PC-9 (cell line): ENCODE measurements around the gene GREB1L. TPM values are rescaled to one million over a fixed set of nuclear protein-coding genes. Genes with fewer than 3 reads are reported as not detected.
"Not testable (repeated sequence)": the region's sequence is repeated elsewhere in the genome, so short reads cannot be mapped to it uniquely, and the experiment has no call there.

Experiments
- BruUV-seq: library from RNA; stranded (reverse); fragments of 400-500 nt; replicated peaks from 2 replicates; lab custom pipeline; 2021; lab: Mats Ljungman, UMichigan
- CTCF ChIA-PET: fragments of 300-600 bp; sonication (Branson Sonifier 250); formaldehyde crosslinking; loops from one replicate; lab custom pipeline; 2022; ENCODE audit warnings: antibody characterized with exemption; lab: Charles Lee
- POLR2A ChIA-PET: fragments of 300-600 bp; sonication (Branson Sonifier 250); formaldehyde crosslinking; loops from one replicate; lab custom pipeline; 2022; ENCODE audit warnings: antibody characterized with exemption; ENCODE audit not compliant: unreplicated experiment; lab: Charles Lee
- DNase-seq, 2 experiments: peaks; one replicate each; pipeline versions ENCODE4 v3.0.0 to v3.0.0-alpha.2; 2015 to 2022; ENCODE audit warnings: mixed read lengths in 1 of 2
- H2AFZ ChIP-seq: fragments of 200-600 bp; sonication (generic); 2 replicates; pipeline ENCODE4 v1.8.1; 2017; ENCODE audit warnings: antibody characterized with exemption
- H3F3A ChIP-seq: fragments of 200-600 bp; sonication (generic); 2 replicates; pipeline ENCODE4 v1.8.1; 2017; ENCODE audit warnings: antibody characterized with exemption, mild to moderate bottlenecking, low read depth; ENCODE audit not compliant: insufficient read depth
- H3K27ac ChIP-seq: fragments of 200-600 bp; sonication (generic); 2 replicates; pipeline ENCODE4 v1.6.1; 2016; ENCODE audit warnings: mixed run types
- H3K27me3 ChIP-seq: fragments of 200-600 bp; sonication (generic); 2 replicates; pipeline ENCODE4 v1.6.1; 2016; ENCODE audit warnings: low read depth, mixed run types; ENCODE audit not compliant: insufficient read depth
- H3K36me3 ChIP-seq: fragments of 200-600 bp; sonication (generic); 2 replicates; pipeline ENCODE4 v1.6.1; 2016; ENCODE audit warnings: low read depth, mixed run types
- H3K4me1 ChIP-seq: fragments of 200-600 bp; sonication (generic); replicated peaks from 2 replicates; pipeline ENCODE4 v1.6.1; 2016; ENCODE audit warnings: mixed run types; ENCODE audit not compliant: insufficient read depth
- H3K4me2 ChIP-seq: fragments of 200-600 bp; sonication (generic); 2 replicates; pipeline ENCODE4 v1.6.1; 2017; ENCODE audit warnings: mixed run types
- H3K4me3 ChIP-seq: fragments of 200-600 bp; sonication (generic); 2 replicates; pipeline ENCODE4 v1.6.1; 2016; ENCODE audit warnings: mixed run types
- H3K79me2 ChIP-seq: fragments of 200-600 bp; sonication (generic); 2 replicates; pipeline ENCODE4 v1.6.1; 2017; ENCODE audit warnings: low read depth, mixed run types
- H3K9me2 ChIP-seq: fragments of 200-600 bp; sonication (generic); 2 replicates; pipeline ENCODE4 v1.8.1; 2017; ENCODE audit warnings: mild to moderate bottlenecking; ENCODE audit not compliant: insufficient read depth
- H3K9me3 ChIP-seq: fragments of 200-600 bp; sonication (generic); 2 replicates; pipeline ENCODE4 v1.8.1; 2016; ENCODE audit warnings: low read depth; ENCODE audit not compliant: insufficient read depth
- H4K20me1 ChIP-seq: fragments of 200-600 bp; sonication (generic); 2 replicates; pipeline ENCODE4 v1.8.1; 2017; ENCODE audit not compliant: insufficient read depth
- CTCF ChIP-seq: fragments of 200-600 bp; sonication (generic); conservative IDR thresholded peaks from 2 replicates; pipeline ENCODE4 v1.6.1; 2017; ENCODE audit warnings: mixed run types, antibody characterized with exemption, mild to moderate bottlenecking, moderate library complexity
- EZH2 ChIP-seq: fragments of 200-600 bp; sonication (generic); IDR thresholded peaks from 2 replicates; pipeline ENCODE4 v1.8.0; 2017; ENCODE audit warnings: antibody characterized with exemption, low read depth
- intact Hi-C: fragments of 100-400 bp; cut with micrococcal nuclease; formaldehyde crosslinking; loops from one replicate; pipeline ENCODE4 v1.10.0; 2022; ENCODE audit not compliant: unreplicated experiment
- total RNA-seq: library from RNA; stranded (reverse); gene quantifications from 2 replicates; pipeline ENCODE4 v1.2.3, GENCODE V29; 2021

GREB1L gene
- total RNA-seq, 1 experiment from 2014 or later = 6.0 TPM

- CTCF ChIA-PET = no interaction called here
- no TSS peak for BruUV-seq
- Histone ChIP-seq H3K4me1 (no peaks in the 10 kb centered on the region), H3K27ac (no peak overlapping the region), H3K27me3 (no peaks in the 10 kb centered on the region), H3K4me2 (no peak overlapping the region), H2AFZ (no peak overlapping the region), H4K20me1 (no peaks in the 10 kb centered on the region), H3K79me2 (no peaks in the 10 kb centered on the region), H3F3A (no peaks in the 10 kb centered on the region), H3K9me3 (no peaks in the 10 kb centered on the region), H3K36me3 (no peaks in the 10 kb centered on the region), H3K9me2 (no peaks in the 10 kb centered on the region), H3K4me3 (no peak overlapping the region)
- TF ChIP-seq CTCF = no peak
- no peak for TF ChIP-seq EZH2
- no peak for DNase-seq
- POLR2A ChIA-PET = no interaction called here
- intact Hi-C loops = no loop called here
Observed at GRCh38 chr18:21364471-21364870, 122.4 kb downstream of the GREB1L start.

DNA sequence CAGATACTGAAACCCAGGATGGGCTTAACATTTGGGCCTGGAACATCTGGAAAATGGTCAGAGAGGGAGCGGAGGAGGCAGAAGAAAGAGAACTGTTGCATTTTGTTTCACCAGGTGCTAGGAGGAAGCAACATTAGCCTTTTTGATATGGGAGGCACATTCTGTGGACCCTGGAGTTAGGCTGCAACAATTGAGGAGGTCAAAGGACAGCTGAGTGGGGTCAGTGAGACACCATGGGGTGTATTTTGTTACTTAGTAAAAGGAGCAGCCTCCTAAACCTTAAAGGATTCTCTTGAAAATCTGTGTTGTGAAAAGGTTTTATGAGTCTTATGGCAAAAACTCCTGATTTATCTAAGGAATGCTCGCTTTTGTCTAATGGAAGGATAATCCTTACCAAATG, 124.9 kb downstream of the GREB1L start:
- no peaks in the 10 kb centered on the region for H3K27me3 ChIP-seq
- no peak overlapping the region for H3K4me3 ChIP-seq
- H3F3A ChIP-seq = no peaks in the 10 kb centered on the region
- no peaks in the 10 kb centered on the region for H3K79me2 ChIP-seq
- no peaks in the 10 kb centered on the region for H3K36me3 ChIP-seq
- no peaks in the 10 kb centered on the region for H3K9me3 ChIP-seq
- H4K20me1 ChIP-seq = no peaks in the 10 kb centered on the region
- H3K4me2 ChIP-seq = no peak overlapping the region
- DNase-seq = no peak
- intact Hi-C loops = no loop called here
- CTCF ChIA-PET = no interaction called here
- BruUV-seq = no TSS peak
- no peaks in the 10 kb centered on the region for H3K4me1 ChIP-seq
- POLR2A ChIA-PET = no interaction called here
- TF ChIP-seq CTCF = no peak
- no peak for TF ChIP-seq EZH2
- no peak overlapping the region for H3K27ac ChIP-seq
- no peaks in the 10 kb centered on the region for H3K9me2 ChIP-seq
- H2AFZ ChIP-seq = no peak overlapping the region

DNA sequence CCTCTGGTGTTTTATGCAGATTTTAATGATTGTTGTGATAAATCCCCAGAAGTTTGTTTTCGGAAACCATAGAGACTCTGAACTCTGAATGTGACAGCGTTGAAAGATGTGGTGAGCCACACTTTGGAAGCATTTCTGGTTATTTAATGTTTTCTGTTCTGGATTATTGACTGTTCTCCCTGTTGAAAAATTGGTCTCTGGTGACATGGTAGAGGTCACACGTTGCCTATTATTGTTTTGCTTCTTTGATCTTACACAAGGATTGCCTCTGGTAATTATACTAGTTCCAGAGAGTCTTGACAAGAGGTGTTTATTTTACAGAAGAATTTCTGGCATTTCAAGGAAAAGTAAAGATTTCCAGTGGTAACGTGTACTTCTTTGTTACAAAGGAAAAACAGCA, 127.1 kb downstream of the GREB1L start:
- no peak for DNase-seq
- Histone ChIP-seq H3K4me2 (no peak overlapping the region), H3K9me2 (no peaks in the 10 kb centered on the region)

DNA sequence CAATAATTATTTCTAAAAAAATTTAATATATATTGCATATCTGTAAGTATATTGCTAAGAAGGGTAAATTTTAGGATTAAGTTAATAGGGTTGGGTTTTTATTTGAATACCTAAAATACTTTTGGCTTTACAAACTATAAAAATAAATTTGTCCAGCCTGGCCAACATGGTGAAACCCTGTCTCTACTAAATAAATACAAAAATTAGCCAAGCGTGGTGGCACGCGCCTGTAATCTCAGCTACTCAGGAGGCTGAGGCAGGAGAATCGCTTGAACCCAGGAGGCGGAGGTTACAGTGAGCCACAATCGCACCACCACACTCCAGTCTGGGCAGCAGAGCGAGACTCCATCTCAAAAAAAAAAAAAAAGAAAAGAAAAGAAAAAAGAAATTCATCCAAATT, 127.6 kb downstream of the GREB1L start:
- POLR2A ChIA-PET, H2AFZ ChIP-seq, H3K36me3 ChIP-seq, H3K9me2 ChIP-seq, BruUV-seq, H3K4me3 ChIP-seq, H3K79me2 ChIP-seq, H3K27ac ChIP-seq, H3K27me3 ChIP-seq, intact Hi-C loops, H3K4me2 ChIP-seq, CTCF ChIA-PET, H3K4me1 ChIP-seq, H4K20me1 ChIP-seq, H3F3A ChIP-seq, DNase-seq, H3K9me3 ChIP-seq: not testable (repeated sequence)

More for the DNA sequence above, 127.1 kb downstream of the GREB1L start:
- Histone ChIP-seq H3K4me1 (no peaks in the 10 kb centered on the region), H3K79me2 (no peaks in the 10 kb centered on the region), H3K27ac (no peak overlapping the region), H3F3A (no peaks in the 10 kb centered on the region), H3K27me3 (no peaks in the 10 kb centered on the region), H3K9me3 (no peaks in the 10 kb centered on the region), H4K20me1 (no peaks in the 10 kb centered on the region), H2AFZ (no peak overlapping the region), H3K4me3 (no peak overlapping the region), H3K36me3 (no peaks in the 10 kb centered on the region)
- intact Hi-C loops = no loop called here
- POLR2A ChIA-PET = no interaction called here
- no TSS peak for BruUV-seq
- CTCF ChIA-PET = no interaction called here
- TF ChIP-seq EZH2 = no peak
- TF ChIP-seq CTCF = no peak
